ENCODE data around the gene SF3A1. TPM values are rescaled to one million over a fixed set of nuclear protein-coding genes. Genes with fewer than 3 reads are reported as not detected.

SF3A1 gene
- total RNA-seq, 1 donor from 2014 or later = 115 TPM

DNA sequence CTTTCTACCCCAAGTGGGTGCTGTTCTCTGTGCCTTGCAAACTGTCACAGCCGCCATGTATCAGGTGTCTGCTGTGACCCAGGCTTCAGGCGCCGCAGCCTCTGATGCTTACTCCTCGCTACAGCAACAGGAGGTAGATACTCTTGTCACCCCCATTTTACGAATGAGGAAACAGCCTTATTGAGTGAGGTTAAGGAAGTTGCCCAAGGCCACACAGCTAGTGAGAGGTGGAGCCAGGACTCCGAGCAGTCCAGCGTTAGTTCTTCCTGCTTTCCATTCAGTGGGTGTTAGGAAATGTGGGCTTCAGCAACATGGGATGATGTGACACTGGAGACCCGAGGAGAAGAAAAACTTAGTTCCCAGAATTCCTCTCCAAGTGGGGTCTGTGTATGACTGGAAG lies 16.2 kb upstream of the SF3A1 start:
- no peak for DNase-seq (ENCODE audit: low spot score)
- H3K36me3 Mint-ChIP-seq (ENCODE audit: low read depth) = peaks cover 4% of the 10 kb centered on the region
- H3K4me3 Mint-ChIP-seq (ENCODE audit: unreplicated experiment) = no peak overlapping the region
- TF ChIP-seq, protein P1, sequence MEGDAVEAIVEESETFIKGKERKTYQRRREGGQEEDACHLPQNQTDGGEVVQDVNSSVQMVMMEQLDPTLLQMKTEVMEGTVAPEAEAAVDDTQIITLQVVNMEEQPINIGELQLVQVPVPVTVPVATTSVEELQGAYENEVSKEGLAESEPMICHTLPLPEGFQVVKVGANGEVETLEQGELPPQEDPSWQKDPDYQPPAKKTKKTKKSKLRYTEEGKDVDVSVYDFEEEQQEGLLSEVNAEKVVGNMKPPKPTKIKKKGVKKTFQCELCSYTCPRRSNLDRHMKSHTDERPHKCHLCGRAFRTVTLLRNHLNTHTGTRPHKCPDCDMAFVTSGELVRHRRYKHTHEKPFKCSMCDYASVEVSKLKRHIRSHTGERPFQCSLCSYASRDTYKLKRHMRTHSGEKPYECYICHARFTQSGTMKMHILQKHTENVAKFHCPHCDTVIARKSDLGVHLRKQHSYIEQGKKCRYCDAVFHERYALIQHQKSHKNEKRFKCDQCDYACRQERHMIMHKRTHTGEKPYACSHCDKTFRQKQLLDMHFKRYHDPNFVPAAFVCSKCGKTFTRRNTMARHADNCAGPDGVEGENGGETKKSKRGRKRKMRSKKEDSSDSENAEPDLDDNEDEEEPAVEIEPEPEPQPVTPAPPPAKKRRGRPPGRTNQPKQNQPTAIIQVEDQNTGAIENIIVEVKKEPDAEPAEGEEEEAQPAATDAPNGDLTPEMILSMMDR (IDR thresholded peaks at IDR 0.05) = no peak
- H3K27ac Mint-ChIP-seq (ENCODE audit: unreplicated experiment) = no peak overlapping the region
- no peaks in the 10 kb centered on the region for H3K4me1 Mint-ChIP-seq (ENCODE audit: low read depth)
- H3K27me3 Mint-ChIP-seq (ENCODE audit: low read depth) = no peaks in the 10 kb centered on the region
- H3K9me3 Mint-ChIP-seq (ENCODE audit: low read depth) = no peaks in the 10 kb centered on the region

DNA sequence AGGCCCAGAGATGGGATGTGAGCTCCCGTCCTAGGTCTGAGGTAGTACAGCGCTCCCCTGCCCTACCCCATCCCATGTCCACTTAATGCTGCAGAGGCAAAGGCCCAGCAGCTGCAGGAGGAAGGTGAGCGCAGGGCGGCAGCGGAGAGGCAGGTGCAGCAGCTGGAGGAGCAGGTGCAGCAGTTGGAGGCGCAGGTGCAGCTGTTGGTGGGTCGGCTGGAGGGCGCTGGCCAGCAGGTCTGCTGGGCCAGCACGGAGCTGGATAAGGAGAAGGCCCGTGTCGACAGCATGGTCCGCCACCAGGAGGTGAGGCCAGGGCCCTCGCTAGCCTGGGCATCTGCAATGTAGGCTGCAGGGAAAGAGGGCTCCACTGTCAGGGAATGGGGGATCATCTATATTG lies 15.3 kb upstream of the SF3A1 start:
- no peaks in the 10 kb centered on the region for H3K9me3 Mint-ChIP-seq (ENCODE audit: low read depth)

DNA sequence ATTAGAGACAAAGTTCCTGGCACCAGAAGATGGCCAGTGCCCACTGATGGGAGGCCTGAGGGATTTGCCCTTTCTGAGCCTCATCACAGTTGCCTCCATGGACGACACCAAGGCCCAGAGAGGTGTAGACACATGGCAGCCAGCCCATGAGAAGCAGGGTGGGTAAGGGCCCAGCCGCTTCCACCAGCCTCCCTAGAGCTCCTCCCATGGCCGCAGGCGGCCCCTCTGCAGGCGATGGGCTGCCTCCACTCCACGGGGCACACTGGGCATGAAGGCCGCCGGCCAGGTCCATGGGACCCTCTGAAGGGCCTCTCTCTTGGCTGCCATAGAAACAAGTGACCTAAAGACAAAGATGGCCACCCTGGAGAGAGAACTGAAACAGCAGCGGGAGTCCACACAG lies 14.6 kb upstream of the SF3A1 start:
- TF ChIP-seq, protein P1 (IDR thresholded peaks at IDR 0.05) = no peak
- Mint-ChIP-seq H3K4me3 (ENCODE audit: unreplicated experiment) (no peak overlapping the region), H3K36me3 (ENCODE audit: low read depth) (peaks cover 4% of the 10 kb centered on the region), H3K4me1 (ENCODE audit: low read depth) (no peaks in the 10 kb centered on the region), H3K27ac (ENCODE audit: unreplicated experiment) (no peak overlapping the region), H3K27me3 (ENCODE audit: low read depth) (no peaks in the 10 kb centered on the region), H3K9me3 (ENCODE audit: low read depth) (no peaks in the 10 kb centered on the region)
- DNase-seq (ENCODE audit: low spot score) = no peak

More for the DNA sequence above, 15.3 kb upstream of the SF3A1 start:
- Mint-ChIP-seq H3K36me3 (ENCODE audit: low read depth) (peaks cover 2% of the 10 kb centered on the region), H3K4me3 (ENCODE audit: unreplicated experiment) (no peak overlapping the region), H3K27ac (ENCODE audit: unreplicated experiment) (no peak overlapping the region), H3K4me1 (ENCODE audit: low read depth) (no peaks in the 10 kb centered on the region), H3K27me3 (ENCODE audit: low read depth) (no peaks in the 10 kb centered on the region)
- DNase-seq (ENCODE audit: low spot score) = no peak
- TF ChIP-seq, protein P1 (IDR thresholded peaks at IDR 0.05) = no peak

DNA sequence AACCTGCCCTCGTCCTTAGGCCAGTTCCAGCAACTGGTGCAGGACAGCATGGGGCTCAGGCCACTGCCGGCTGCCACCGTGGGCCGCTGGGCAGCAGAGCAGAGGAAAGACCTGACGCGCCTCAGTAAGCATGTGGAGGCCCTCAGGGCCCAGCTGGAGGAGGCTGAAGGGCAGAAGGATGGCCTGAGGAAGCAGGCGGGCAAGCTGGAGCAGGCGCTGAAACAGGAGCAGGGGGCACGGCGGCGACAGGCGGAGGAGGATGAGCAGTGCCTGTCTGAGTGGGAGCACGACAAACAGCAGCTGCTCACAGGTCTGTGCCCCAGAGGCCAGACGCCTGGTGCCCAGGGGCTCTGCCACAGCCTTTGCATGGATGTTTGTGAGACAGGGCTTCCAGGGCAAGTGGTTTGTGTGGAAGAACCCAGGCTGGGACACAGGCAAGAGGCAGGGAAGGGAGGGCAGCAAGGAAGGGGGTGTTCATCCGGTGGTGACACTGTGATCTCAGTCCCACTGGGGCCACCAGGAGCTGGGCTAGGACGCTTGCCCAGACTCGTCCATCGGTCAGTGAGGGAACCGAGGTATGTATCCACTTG lies 14.0 kb upstream of the SF3A1 start:
- no peaks in the 10 kb centered on the region for H3K9me3 Mint-ChIP-seq (ENCODE audit: low read depth)
- H3K36me3 Mint-ChIP-seq (ENCODE audit: low read depth) = peaks cover 4% of the 10 kb centered on the region
- H3K4me1 Mint-ChIP-seq (ENCODE audit: low read depth) = no peaks in the 10 kb centered on the region
- TF ChIP-seq, protein P1 (IDR thresholded peaks at IDR 0.05) = no peak
- no peak for DNase-seq (ENCODE audit: low spot score)
- no peaks in the 10 kb centered on the region for H3K27me3 Mint-ChIP-seq (ENCODE audit: low read depth)
- H3K4me3 Mint-ChIP-seq (ENCODE audit: unreplicated experiment) = no peak overlapping the region
- H3K27ac Mint-ChIP-seq (ENCODE audit: unreplicated experiment) = no peak overlapping the region

DNA sequence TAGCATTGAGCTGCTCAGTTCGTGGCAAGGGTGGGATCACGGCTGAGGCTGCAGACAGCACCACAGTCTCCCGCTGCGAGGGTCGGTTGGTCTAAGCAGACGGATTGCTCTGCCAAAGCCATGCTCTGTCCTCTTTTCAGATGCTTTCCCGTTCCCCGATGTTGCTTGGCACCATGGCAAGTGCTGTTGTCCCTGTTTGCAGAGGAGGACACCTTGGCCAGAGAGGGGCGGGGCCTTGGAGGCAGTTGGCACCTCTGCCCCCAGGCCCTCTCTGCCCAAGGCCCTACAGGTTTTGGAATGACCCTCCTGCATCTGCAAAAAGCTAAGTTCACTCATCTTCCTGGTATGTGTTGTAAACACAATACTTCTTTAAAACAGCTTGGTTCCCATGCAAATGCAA lies 11.7 kb upstream of the SF3A1 start:
- no peaks in the 10 kb centered on the region for H3K27me3 Mint-ChIP-seq (ENCODE audit: low read depth)
- peak; percentile 44 for DNase-seq (ENCODE audit: low spot score)
- no peaks in the 10 kb centered on the region for H3K4me1 Mint-ChIP-seq (ENCODE audit: low read depth)
- no peak overlapping the region for H3K27ac Mint-ChIP-seq (ENCODE audit: unreplicated experiment)
- TF ChIP-seq, protein P1 (IDR thresholded peaks at IDR 0.05) = no peak
- no peaks in the 10 kb centered on the region for H3K9me3 Mint-ChIP-seq (ENCODE audit: low read depth)
- H3K4me3 Mint-ChIP-seq (ENCODE audit: unreplicated experiment) = no peak overlapping the region
- peaks cover 2% of the 10 kb centered on the region for H3K36me3 Mint-ChIP-seq (ENCODE audit: low read depth)
